BLaER1 treated with 17β-estradiol and CSF1 and Interleukin-3, amounts not matched to agents 10 nM and 100 nM (cell line): Measurements from ENCODE around the gene PHF13.
"Not testable (repeated sequence)": the region's sequence is repeated elsewhere in the genome, so short reads cannot be mapped to it uniquely, and the experiment has no call there.

Experiments
- H3K27ac ChIP-seq, 11 experiments: shearing (Covaris generic); formaldehyde crosslinking; 2 replicates each; pipeline ENCODE4 v1.8.1; 2022
- H3K27me3 ChIP-seq, 11 experiments: shearing (Covaris generic); formaldehyde crosslinking; 2 replicates each; pipeline ENCODE4 v1.8.1; 2022
- H3K36me3 ChIP-seq, 11 experiments: shearing (Covaris generic); formaldehyde crosslinking; 2 replicates each; pipeline ENCODE4 v1.8.1; 2022
- H3K4me1 ChIP-seq, 10 experiments: shearing (Covaris generic); formaldehyde crosslinking; 2 replicates each; pipeline ENCODE4 v1.8.1; 2022
- H3K4me2 ChIP-seq, 11 experiments: shearing (Covaris generic); formaldehyde crosslinking; 2 replicates each; pipeline ENCODE4 v1.8.1; 2022
- H3K4me3 ChIP-seq, 10 experiments: shearing (Covaris generic); formaldehyde crosslinking; 2 replicates each; pipeline ENCODE4 v1.8.1; 2022
- H3K9ac ChIP-seq, 11 experiments: shearing (Covaris generic); formaldehyde crosslinking; 2 replicates each; pipeline ENCODE4 v1.8.1; 2022
- H3K9me3 ChIP-seq, 11 experiments: shearing (Covaris generic); formaldehyde crosslinking; replicated peaks in 1 of 11; 2 replicates each; pipeline ENCODE4 v1.8.1; 2022
- H4K20me1 ChIP-seq, 11 experiments: shearing (Covaris generic); formaldehyde crosslinking; 2 replicates each; pipeline ENCODE4 v1.8.1; 2022
- Cebpa-rat ChIP-seq, 11 experiments: shearing (Covaris generic); IDR thresholded peaks; 2 replicates each; pipeline ENCODE4 v1.8.1; 2022

PHF13 gene

DNA sequence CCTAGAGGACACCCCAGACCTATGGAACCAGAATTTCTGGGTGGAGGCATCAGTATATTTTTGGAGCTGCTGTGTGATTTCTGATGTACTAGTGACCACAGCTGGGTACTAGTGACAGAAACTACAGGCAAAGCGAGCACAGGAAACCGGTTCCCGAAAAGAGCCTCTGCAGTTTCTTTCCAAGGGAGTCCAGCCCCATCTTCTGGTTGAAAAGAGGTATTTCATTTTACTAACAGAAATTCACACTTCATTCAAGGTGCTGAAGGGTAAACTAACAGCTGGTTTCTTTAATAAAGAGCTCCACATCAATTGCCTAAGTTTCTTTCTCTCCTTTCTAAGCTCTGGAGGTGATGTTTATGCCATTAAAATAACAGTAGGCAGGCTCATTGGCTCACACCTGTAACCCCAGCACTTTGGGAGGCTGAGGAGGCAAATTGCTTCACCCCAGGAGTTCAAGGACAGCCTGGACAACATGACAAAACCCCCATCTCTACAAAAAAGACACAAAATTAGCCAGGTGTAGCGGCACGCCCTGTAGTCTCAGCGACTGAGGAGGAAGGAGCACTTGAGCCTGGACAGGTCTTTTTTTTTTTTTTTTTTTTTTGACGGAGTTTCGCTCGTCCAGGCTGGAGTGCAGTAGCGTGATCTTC, 33.1 kb downstream of the PHF13 start:
- no peak overlapping the region for H3K4me3 ChIP-seq
- no peaks in the 10 kb centered on the region for H3K27me3 ChIP-seq
- no peak overlapping the region for H3K9ac ChIP-seq
- no peak overlapping the region for H3K4me2 ChIP-seq
- H4K20me1 ChIP-seq, result peaks cover 0 to 56% (median 0%) of the 10 kb centered on the region in 11 experiments; a peak in 10 of 22 replicates
- TF ChIP-seq Cebpa-rat (IDR thresholded peaks at IDR 0.05), result no peak
- no peak overlapping the region for H3K27ac ChIP-seq
- no peaks in the 10 kb centered on the region for H3K4me1 ChIP-seq
- H3K9me3 ChIP-seq, result no peaks in the 10 kb centered on the region
- H3K36me3 ChIP-seq, result peaks cover 63 to 90% (median 79%) of the 10 kb centered on the region in 11 experiments

DNA sequence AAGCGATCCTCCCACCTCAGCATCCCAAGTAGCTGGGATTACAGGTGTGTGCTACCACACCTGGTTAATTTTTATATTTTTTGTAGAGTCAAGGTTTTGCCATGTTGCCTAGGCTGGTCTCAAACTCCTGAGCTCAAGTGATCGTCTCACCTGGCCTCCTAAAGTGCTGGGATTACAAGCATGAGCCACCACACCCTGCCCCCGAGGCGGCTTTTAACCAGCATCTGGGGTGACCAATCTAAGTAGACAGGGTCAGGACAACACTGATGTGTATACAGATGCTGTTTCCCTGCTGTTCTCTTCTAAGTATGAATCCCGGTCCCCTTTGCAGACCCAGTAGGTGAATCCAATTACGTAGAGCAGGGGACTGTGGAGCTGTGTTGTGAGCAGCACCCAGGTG, 35.0 kb downstream of the PHF13 start:
- peaks cover 64 to 90% (median 81%) of the 10 kb centered on the region in 11 experiments for H3K36me3 ChIP-seq
- no peak overlapping the region for H3K4me3 ChIP-seq
- H3K27me3 ChIP-seq, result no peaks in the 10 kb centered on the region
- no peaks in the 10 kb centered on the region; a peak in 1 of 20 replicates for H3K4me1 ChIP-seq
- no peak overlapping the region for H3K4me2 ChIP-seq
- no peak overlapping the region for H3K9ac ChIP-seq
- H4K20me1 ChIP-seq, result peaks cover 0 to 53% (median 0%) of the 10 kb centered on the region in 11 experiments; a peak in 12 of 22 replicates
- H3K27ac ChIP-seq, result no peak overlapping the region
- TF ChIP-seq Cebpa-rat (IDR thresholded peaks at IDR 0.05), result no peak
- no peaks in the 10 kb centered on the region for H3K9me3 ChIP-seq

- H3K9me3 ChIP-seq, result no peaks in the 10 kb centered on the region
- H3K36me3 ChIP-seq, result peaks cover 63 to 88% (median 80%) of the 10 kb centered on the region in 11 experiments
- no peak overlapping the region for H3K27ac ChIP-seq
- peaks cover 0 to 45% (median 15%) of the 10 kb centered on the region in 11 experiments; a peak in 19 of 22 replicates for H4K20me1 ChIP-seq
- TF ChIP-seq Cebpa-rat (IDR thresholded peaks at IDR 0.05), result no peak
- H3K4me2 ChIP-seq, result no peak overlapping the region
- H3K4me1 ChIP-seq, result peaks cover 0 to 5% (median 0%) of the 10 kb centered on the region in 10 experiments; a peak in 5 of 20 replicates
- H3K4me3 ChIP-seq, result no peak overlapping the region
- H3K27me3 ChIP-seq, result no peaks in the 10 kb centered on the region
- no peak overlapping the region for H3K9ac ChIP-seq
These were observed 38.4 kb downstream of the PHF13 start for GRCh38 chr1:6651909-6652308.

GRCh38 chr1:6652986-6653385, 39.5 kb downstream of the PHF13 start:
- no peak overlapping the region for H3K4me2 ChIP-seq
- no peak for TF ChIP-seq Cebpa-rat (IDR thresholded peaks at IDR 0.05)
- H4K20me1 ChIP-seq, result peaks cover under 1 to 54% (median 24%) of the 10 kb centered on the region in 11 experiments; a peak in 20 of 22 replicates
- H3K9ac ChIP-seq, result no peak overlapping the region
- H3K4me3 ChIP-seq, result no peak overlapping the region
- peaks cover 72 to 95% (median 87%) of the 10 kb centered on the region in 11 experiments for H3K36me3 ChIP-seq
- no peaks in the 10 kb centered on the region for H3K9me3 ChIP-seq
- no peaks in the 10 kb centered on the region for H3K27me3 ChIP-seq
- H3K27ac ChIP-seq, result peak overlapping the region in 1 of 11 experiments; percentile 18; a peak in 2 of 22 replicates
- H3K4me1 ChIP-seq, result peaks cover 0 to 10% (median 0%) of the 10 kb centered on the region in 10 experiments; a peak in 5 of 20 replicates

GRCh38 chr1:6653436-6654290, 40.1 kb downstream of the PHF13 start:
- Histone ChIP-seq H3K9me3 (no peaks in the 10 kb centered on the region), H3K4me1 (peaks cover 0 to 14% (median 4%) of the 10 kb centered on the region in 10 experiments; a peak in 14 of 20 replicates), H4K20me1 (peaks cover 6 to 57% (median 30%) of the 10 kb centered on the region in 11 experiments; a peak in 21 of 22 replicates), H3K9ac (no peak overlapping the region), H3K4me2 (no peak overlapping the region), H3K4me3 (no peak overlapping the region), H3K36me3 (peaks cover 79 to 97% (median 88%) of the 10 kb centered on the region in 11 experiments), H3K27me3 (no peaks in the 10 kb centered on the region), H3K27ac (peak overlapping the region in 1 of 11 experiments; percentile 18; a peak in 1 of 22 replicates)
- no peak for TF ChIP-seq Cebpa-rat (IDR thresholded peaks at IDR 0.05)

DNA sequence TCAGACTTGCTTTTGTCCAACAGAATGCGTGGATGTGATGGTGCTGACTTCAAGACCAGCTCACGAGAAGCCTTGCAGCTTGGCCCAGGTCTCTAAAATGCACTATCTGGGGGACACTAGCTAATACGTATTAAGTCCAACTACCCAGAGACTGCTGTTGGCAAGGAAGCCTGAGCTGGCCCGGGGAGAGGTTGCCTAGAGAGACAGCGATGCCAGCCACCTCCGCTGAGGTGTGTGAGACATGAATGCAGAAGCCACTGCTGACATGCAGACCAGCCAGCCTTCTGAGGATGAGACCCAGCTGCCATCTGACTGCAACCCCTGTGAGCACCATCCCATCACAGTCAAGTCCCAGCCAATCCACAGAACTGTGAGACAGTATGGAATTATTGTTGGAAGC, 43.6 kb downstream of the PHF13 start:
- no peak for TF ChIP-seq Cebpa-rat (IDR thresholded peaks at IDR 0.05)

DNA sequence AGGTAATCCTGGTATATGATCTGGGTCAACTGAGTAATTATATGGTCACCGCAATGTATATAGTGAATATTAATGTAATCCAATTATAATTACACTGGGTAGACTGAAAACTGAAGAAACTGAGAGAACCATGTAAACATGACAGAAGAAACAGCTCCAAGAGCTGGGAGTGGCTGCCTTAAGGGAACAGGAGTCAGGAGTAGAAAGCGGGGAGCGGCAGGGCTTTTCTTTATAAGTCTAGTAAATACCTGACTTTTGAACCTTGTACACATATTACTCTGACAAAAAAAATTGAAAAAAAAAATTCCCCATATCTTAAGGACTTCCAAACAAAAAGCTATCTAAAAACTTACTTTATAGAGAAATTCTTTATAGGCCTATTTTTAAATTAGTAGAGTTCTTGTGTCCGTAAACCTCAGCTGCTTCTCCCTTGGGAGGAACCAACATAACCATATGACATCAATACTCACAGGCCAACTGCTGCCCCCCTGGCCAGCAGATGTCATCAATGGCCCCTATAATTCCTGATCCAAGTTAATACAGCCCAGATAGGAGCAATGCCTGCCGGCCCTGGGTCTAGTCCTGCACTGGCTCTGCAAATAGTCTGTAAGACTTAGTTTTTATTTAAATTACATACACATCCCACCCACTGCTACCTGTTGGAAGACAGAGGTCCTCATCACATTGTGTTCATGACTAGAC, 45.0 kb downstream of the PHF13 start:
- no peak overlapping the region for H3K4me3 ChIP-seq
- H3K27me3 ChIP-seq, result no peaks in the 10 kb centered on the region
- H3K36me3 ChIP-seq, result peaks cover 48 to 91% (median 72%) of the 10 kb centered on the region in 11 experiments
- H3K27ac ChIP-seq, result no peak overlapping the region
- peaks cover 0 to 22% (median 12%) of the 10 kb centered on the region in 10 experiments; a peak in 14 of 20 replicates for H3K4me1 ChIP-seq
- peaks cover 6 to 89% (median 64%) of the 10 kb centered on the region in 11 experiments; a peak in 21 of 22 replicates for H4K20me1 ChIP-seq
- peaks cover 0 to 12% (median 0%) of the 10 kb centered on the region in 11 experiments; a peak in 4 of 22 replicates for H3K9me3 ChIP-seq
- no peak for TF ChIP-seq Cebpa-rat (IDR thresholded peaks at IDR 0.05)
- H3K9ac ChIP-seq, result no peak overlapping the region; a peak in 1 of 22 replicates
- peak overlapping the region in 6 of 11 experiments; percentile 5 to 54 (median 40); a peak in 9 of 22 replicates for H3K4me2 ChIP-seq

More for the DNA sequence above, 43.6 kb downstream of the PHF13 start:
- Histone ChIP-seq H3K9ac (no peak overlapping the region), H3K36me3 (peaks cover 49 to 91% (median 72%) of the 10 kb centered on the region in 11 experiments), H3K4me3 (no peak overlapping the region), H3K4me1 (peaks cover 0 to 22% (median 12%) of the 10 kb centered on the region in 10 experiments; a peak in 14 of 20 replicates), H3K9me3 (no peaks in the 10 kb centered on the region), H3K4me2 (no peak overlapping the region), H3K27ac (no peak overlapping the region), H4K20me1 (peaks cover 6 to 79% (median 63%) of the 10 kb centered on the region in 11 experiments; a peak in 21 of 22 replicates), H3K27me3 (no peaks in the 10 kb centered on the region)

DNA sequence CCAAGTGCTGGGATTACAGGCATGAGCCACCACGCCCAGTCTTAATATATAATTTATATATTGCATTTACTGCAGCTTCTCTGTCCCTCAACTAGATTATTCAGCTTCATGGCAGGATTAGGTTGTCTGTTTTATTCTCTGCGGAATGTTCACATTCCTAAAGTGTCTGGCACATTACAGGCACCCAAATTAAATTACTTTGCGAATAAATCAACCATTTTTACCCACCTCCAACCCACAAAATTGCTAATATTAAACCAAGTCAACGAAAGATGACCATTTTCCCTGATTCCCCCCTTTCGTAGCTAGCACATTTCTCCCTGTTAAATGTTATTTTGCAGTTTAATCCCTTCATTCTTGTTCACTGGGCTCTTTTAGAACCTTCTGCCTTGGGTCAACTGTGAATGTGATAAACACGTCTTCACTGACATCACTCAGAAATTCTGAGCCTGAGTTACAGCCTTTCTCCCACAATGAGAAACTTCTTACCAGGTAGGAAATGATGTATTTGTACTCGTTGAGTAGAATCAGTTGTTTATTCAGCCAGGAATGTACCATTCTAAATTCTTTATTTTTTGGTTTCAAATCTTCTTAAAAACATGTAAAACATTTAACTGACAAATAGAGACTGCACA, 47.0 kb downstream of the PHF13 start:
- H3K9ac ChIP-seq, result no peak overlapping the region
- H3K27ac ChIP-seq, result no peak overlapping the region
- peaks cover 46 to 91% (median 74%) of the 10 kb centered on the region in 11 experiments for H3K36me3 ChIP-seq
- no peak overlapping the region for H3K4me2 ChIP-seq
- peaks cover 0 to 14% (median 0%) of the 10 kb centered on the region in 11 experiments; a peak in 4 of 22 replicates for H3K9me3 ChIP-seq
- H3K4me1 ChIP-seq, result peaks cover 0 to 22% (median 12%) of the 10 kb centered on the region in 10 experiments; a peak in 14 of 20 replicates
- TF ChIP-seq Cebpa-rat (IDR thresholded peaks at IDR 0.05), result no peak
- peaks cover 6 to 95% (median 68%) of the 10 kb centered on the region in 11 experiments; a peak in 21 of 22 replicates for H4K20me1 ChIP-seq
- no peak overlapping the region for H3K4me3 ChIP-seq
- no peaks in the 10 kb centered on the region for H3K27me3 ChIP-seq

- H4K20me1 ChIP-seq, result peaks cover 6 to 86% (median 60%) of the 10 kb centered on the region in 11 experiments; a peak in 20 of 22 replicates
- H3K4me1 ChIP-seq, result peaks cover 0 to 14% (median 10%) of the 10 kb centered on the region in 10 experiments; a peak in 13 of 20 replicates
- not testable (repeated sequence) for H3K4me2 ChIP-seq, H3K27me3 ChIP-seq, H3K4me3 ChIP-seq, H3K27ac ChIP-seq, H3K9ac ChIP-seq
- peaks cover 0 to 14% (median 0%) of the 10 kb centered on the region in 11 experiments; a peak in 4 of 22 replicates for H3K9me3 ChIP-seq
- H3K36me3 ChIP-seq, result peaks cover 57 to 94% (median 78%) of the 10 kb centered on the region in 11 experiments
These were observed 48.9 kb downstream of the PHF13 start for GRCh38 chr1:6662468-6662867.
